HG03521 (cell line): ENCODE results near the gene ARID1B.

ENCODE experiments used
- ATAC-seq: cut with Tn5 transposase; IDR thresholded peaks from one replicate; pipeline ENCODE4 v1.9.1; 2021; ENCODE audit warnings: mild to moderate bottlenecking, moderate library complexity; ENCODE audit not compliant: unreplicated experiment

ARID1B gene

GRCh38 chr6:156776840-156777576 lies at the start of gene ARID1B:
Gene ARID1B, plus strand, starts transcription at chr6:156777378. Its CDS starts 303 bp downstream, at chr6:156777681.
- peak; percentile 46 for ATAC-seq

GRCh38 chr6:156727715-156728385 lies 49.3 kb upstream of the ARID1B start:
- no peak for ATAC-seq

- peak; percentile 56 for ATAC-seq
These were observed 47.9 kb upstream of the ARID1B start for GRCh38 chr6:156729248-156729647.

GRCh38 chr6:156731396-156731795 lies 45.8 kb upstream of the ARID1B start:
- no peak for ATAC-seq

GRCh38 chr6:156735751-156736150 lies 41.4 kb upstream of the ARID1B start:
- no peak for ATAC-seq

GRCh38 chr6:156740604-156741003 lies 36.6 kb upstream of the ARID1B start:
- ATAC-seq, result no peak

GRCh38 chr6:156741287-156742073 lies 35.7 kb upstream of the ARID1B start:
- no peak for ATAC-seq

GRCh38 chr6:156747715-156748114 lies 29.5 kb upstream of the ARID1B start:
- ATAC-seq, result no peak

- ATAC-seq, result no peak
These were observed 28.7 kb upstream of the ARID1B start for GRCh38 chr6:156748504-156748903.

- peak; percentile 50 for ATAC-seq
These were observed 24.4 kb upstream of the ARID1B start for GRCh38 chr6:156752666-156753301.

- no peak for ATAC-seq
These were observed 20.3 kb upstream of the ARID1B start for GRCh38 chr6:156756630-156757610.

GRCh38 chr6:156757849-156758248 lies 19.3 kb upstream of the ARID1B start:
- no peak for ATAC-seq

- ATAC-seq, result no peak
These were observed 16.8 kb upstream of the ARID1B start for GRCh38 chr6:156760377-156760776.

GRCh38 chr6:156762547-156762946 lies 14.6 kb upstream of the ARID1B start:
- ATAC-seq, result no peak

- no peak for ATAC-seq
These were observed 12.1 kb upstream of the ARID1B start for GRCh38 chr6:156765117-156765516.

GRCh38 chr6:156767603-156768467 lies 9.3 kb upstream of the ARID1B start:
- ATAC-seq, result peak; percentile 93

GRCh38 chr6:156771047-156771446 lies 6.1 kb upstream of the ARID1B start:
- ATAC-seq, result no peak

- no peak for ATAC-seq
These were observed 5.4 kb upstream of the ARID1B start for GRCh38 chr6:156771761-156772160.

- no peak for ATAC-seq
These were observed 3.7 kb upstream of the ARID1B start for GRCh38 chr6:156773476-156773875.
